HG03064 (cell line): ENCODE results near the gene CADPS2.

Experiments used
- ATAC-seq: cut with Tn5 transposase; IDR thresholded peaks from one replicate; pipeline ENCODE4 v1.9.1; 2021; ENCODE audit warnings: low read depth; ENCODE audit not compliant: unreplicated experiment

The CADPS2 gene

DNA sequence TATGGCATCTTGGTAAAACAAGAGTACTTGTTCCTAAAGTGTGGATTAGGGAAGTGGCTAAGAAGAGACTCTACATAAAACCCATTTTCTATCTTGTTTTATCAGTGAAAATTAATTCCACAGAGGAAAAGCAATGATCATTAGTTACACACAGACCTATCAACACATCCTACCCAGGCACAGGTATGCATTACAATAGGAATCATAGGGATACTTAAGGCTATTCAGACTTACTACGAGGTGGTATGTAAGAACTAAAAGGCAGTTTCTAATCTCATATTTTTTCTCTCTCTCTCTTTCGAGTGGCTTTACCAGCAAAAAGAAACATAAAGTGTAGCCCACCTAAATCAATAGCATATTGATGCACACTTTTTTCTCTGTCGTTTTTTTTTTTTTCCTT, 415.4 kb downstream of the CADPS2 start:
- no peak for ATAC-seq

DNA sequence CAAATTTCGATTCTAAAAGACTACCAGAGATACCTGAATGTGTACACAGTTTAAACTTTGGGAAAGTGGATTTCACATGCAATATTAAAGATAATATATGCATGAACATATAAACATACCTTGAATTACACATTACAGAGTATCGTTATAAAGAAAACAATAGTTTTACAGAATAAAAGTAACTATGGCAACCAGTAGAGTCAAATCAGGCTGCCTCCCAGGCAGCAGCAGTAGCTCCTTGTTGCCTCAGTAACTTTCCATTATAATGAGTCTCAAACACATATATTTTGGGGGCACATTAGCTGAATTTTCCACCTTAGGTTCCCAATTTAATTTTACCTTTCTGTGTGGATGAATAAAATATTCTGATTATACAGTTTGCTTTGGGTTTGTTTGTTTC, 417.3 kb downstream of the CADPS2 start:
- ATAC-seq: no peak

GRCh38 chr7:122467661-122468449, 418.4 kb downstream of the CADPS2 start:
- no peak for ATAC-seq

GRCh38 chr7:122465296-122465695, 421.0 kb downstream of the CADPS2 start:
- ATAC-seq: no peak

GRCh38 chr7:122463631-122464030, 422.6 kb downstream of the CADPS2 start:
- no peak for ATAC-seq

- no peak for ATAC-seq
Measured at GRCh38 chr7:122460936-122461335, 425.3 kb downstream of the CADPS2 start.

GRCh38 chr7:122457969-122458368, 428.3 kb downstream of the CADPS2 start:
- no peak for ATAC-seq

DNA sequence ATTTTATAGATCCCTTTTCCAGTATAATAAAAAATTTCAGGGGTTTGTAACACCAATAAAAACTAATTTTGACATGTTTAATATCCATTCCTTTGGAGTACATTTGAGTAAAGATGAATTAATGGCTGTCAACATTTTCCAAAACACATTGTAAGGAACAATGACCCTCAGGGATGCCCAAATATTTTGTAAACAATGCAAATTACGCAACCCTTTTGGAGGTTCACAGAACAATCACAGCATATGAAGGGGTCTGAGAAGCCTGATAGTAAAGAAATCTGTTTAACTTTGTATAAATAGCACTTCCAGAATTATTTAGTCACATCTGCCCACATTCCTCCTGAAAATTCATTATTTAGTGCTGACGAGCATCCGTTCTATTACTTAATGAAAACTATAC, 428.9 kb downstream of the CADPS2 start:
- ATAC-seq: no peak

- no peak for ATAC-seq
Measured at GRCh38 chr7:122454776-122455507, 431.3 kb downstream of the CADPS2 start.

GRCh38 chr7:122453432-122453831, 432.8 kb downstream of the CADPS2 start:
- no peak for ATAC-seq

- no peak for ATAC-seq
Measured at GRCh38 chr7:122448893-122449589, 437.2 kb downstream of the CADPS2 start.

DNA sequence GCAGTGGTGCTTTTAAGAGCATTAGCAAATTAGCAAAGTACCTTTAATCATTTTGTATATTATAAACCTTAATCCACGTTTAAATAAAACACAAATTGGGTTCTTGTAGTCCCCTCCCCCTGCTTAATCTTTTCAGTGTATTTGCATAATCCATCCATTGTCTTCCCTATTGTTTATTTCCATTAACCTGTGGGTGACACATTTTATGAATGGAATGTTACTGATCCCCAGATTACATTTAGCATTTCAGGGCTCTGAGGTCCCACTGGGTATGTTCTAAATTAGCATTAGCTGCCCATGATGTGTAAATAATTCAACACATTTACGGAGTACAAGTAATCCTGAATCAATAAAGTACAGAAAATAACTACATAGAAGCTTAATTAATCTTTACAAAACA, 443.3 kb downstream of the CADPS2 start:
- no peak for ATAC-seq

DNA sequence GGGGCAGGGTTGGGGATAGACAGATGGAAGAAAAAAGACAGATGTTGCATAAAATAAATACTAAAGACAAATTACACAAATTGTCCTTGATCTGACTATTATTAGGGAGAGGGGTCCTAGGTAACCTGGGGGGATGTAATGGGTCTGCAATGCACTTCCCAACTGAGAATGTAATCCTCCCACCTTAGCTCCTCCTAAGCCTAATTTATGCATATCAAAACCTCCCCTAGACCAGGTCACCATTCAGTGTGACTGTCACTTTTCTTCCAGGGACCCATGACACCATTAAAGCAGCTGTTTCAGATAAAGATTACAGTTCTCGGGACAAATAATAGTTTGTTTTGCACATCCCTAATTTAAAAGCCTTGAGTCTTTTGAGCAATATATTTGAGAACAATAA, 447.8 kb downstream of the CADPS2 start:
- ATAC-seq: no peak

DNA sequence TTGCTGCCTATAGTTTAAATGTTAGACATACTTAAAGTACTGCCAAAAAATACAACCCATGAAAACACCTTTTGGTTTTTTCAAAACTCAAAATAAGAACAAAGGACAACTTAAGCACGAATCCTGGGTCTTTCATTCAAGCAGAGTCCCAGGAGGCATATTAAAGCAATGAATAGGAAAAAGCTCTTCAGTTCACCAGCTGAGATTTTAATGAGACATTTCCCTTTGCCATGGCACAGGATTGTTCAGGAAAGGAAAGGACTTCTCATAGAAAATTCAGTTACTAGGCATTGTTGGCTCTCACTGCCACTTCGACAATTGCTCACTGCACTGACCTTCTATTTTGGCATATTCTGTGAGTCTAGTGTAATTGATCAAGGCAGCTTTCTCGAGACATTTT, 448.3 kb downstream of the CADPS2 start:
- no peak for ATAC-seq

DNA sequence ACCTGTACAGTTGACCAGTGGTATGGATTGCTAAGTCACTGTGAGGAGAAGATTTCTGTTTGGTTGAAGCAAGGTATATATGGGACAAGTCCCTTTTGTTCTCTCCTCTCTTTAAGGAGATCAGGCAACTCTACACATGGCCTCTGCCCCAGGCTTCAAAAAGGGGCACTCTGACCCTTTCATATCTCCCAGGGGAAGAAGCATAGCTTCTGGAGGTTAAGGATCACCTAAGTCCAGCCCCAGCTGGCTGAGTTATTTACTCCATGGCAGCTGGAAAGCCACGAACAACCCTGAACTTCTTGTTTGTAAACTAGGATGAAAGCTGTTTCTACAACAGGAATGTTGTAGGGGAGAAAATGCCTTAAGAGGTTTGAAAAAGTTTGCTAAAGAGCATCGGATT, 452.5 kb downstream of the CADPS2 start:
- no peak for ATAC-seq

DNA sequence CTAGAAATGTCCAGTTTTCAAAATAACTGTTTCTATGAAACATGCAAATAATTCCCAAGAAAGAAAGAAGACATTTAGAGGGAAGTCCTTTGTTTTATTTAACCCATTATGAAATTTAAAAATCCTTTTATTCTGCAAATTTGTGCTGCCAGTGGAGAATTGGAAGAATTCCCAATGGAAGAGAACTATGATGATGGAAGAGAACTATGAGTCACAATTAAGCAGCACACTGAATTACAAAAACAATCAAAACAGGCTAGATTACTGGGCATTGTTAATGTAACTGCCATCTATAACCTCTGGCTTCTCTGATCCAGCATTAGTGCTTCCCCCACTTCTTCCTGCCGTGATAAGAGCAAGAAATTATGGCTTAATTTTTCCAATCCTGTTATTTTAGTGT, 455.6 kb downstream of the CADPS2 start:
- no peak for ATAC-seq

- ATAC-seq: no peak
Measured at GRCh38 chr7:122429926-122430325, 456.3 kb downstream of the CADPS2 start.

DNA sequence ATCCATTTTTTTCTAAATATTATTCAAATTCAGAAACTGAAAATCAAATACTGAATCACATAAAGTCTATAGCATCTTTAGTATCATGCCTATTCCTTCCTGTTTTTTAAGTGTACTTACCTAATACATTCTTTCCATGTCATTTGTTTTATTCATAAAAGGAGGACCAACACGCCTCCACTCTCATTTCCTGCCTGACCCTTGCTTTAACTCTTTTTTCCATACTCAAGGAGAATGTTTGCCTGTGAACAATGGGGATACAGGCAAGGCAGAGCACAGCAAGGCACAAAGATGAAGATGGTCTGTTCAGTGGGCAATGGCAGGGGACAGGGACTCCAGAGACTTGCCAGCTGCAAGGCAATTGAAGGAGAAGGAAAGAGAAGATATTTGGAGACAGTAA, 460.5 kb downstream of the CADPS2 start:
- ATAC-seq: no peak

GRCh38 chr7:122423591-122423990, 462.7 kb downstream of the CADPS2 start:
- ATAC-seq: no peak

GRCh38 chr7:122416336-122416735, 469.9 kb downstream of the CADPS2 start:
- no peak for ATAC-seq

- no peak for ATAC-seq
Measured at GRCh38 chr7:122415510-122415909, 470.8 kb downstream of the CADPS2 start.
